Measurements from ENCODE around the gene GMDS. TPM values are rescaled to one million over a fixed set of nuclear protein-coding genes. Genes with fewer than 3 reads are reported as not detected.

The GMDS gene
- total and polyA plus RNA-seq, 2 donors (not counting 1 experiment from before 2014, with no cell fraction given): 12.7 to 34.5 TPM

- no peak overlapping the region for H2AFZ ChIP-seq (ENCODE audit: low read length)
- DNase-seq (ENCODE audit: low read depth in 2 of 2): peak in 1 of 2 donors; percentile 59
- H3K36me3 ChIP-seq (ENCODE audit: control insufficient read depth, insufficient read depth, low read length): no peaks in the 10 kb centered on the region
- H3K4me1 ChIP-seq (ENCODE audit: control insufficient read depth, extremely low read depth, insufficient read depth, low read length): no peaks in the 10 kb centered on the region
- no peak overlapping the region for H3K4me2 ChIP-seq (ENCODE audit: extremely low read depth, insufficient read depth, low read length)
- no peak overlapping the region for H3K9ac ChIP-seq (ENCODE audit: insufficient read depth, low read length)
- no peaks in the 10 kb centered on the region for H3K27me3 ChIP-seq (ENCODE audit: control insufficient read depth, insufficient read depth, low read length)
- TF ChIP-seq EZH2 (IDR thresholded peaks at IDR 0.05; ENCODE audit: low read length, missing control alignments): no peak
- TF ChIP-seq, protein P1, sequence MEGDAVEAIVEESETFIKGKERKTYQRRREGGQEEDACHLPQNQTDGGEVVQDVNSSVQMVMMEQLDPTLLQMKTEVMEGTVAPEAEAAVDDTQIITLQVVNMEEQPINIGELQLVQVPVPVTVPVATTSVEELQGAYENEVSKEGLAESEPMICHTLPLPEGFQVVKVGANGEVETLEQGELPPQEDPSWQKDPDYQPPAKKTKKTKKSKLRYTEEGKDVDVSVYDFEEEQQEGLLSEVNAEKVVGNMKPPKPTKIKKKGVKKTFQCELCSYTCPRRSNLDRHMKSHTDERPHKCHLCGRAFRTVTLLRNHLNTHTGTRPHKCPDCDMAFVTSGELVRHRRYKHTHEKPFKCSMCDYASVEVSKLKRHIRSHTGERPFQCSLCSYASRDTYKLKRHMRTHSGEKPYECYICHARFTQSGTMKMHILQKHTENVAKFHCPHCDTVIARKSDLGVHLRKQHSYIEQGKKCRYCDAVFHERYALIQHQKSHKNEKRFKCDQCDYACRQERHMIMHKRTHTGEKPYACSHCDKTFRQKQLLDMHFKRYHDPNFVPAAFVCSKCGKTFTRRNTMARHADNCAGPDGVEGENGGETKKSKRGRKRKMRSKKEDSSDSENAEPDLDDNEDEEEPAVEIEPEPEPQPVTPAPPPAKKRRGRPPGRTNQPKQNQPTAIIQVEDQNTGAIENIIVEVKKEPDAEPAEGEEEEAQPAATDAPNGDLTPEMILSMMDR (conservative IDR thresholded peaks at IDR 0.05 in 1 of 2, IDR thresholded peaks at IDR 0.05 in 1 of 2; ENCODE audit: low read depth in 1 of 2, low read length in 2 of 2): no peak
- H3K27ac ChIP-seq (ENCODE audit: insufficient read depth, low read length): no peak overlapping the region
- H3K4me3 ChIP-seq (replicated peaks in 1 of 4; ENCODE audit: control extremely low read depth in 1 of 4, insufficient read depth in 1 of 4, low read depth in 3 of 4, low read length in 4 of 4): no peak overlapping the region
- no peaks in the 10 kb centered on the region for H3K79me2 ChIP-seq (ENCODE audit: control insufficient read depth, insufficient read depth, low read length)
- no peaks in the 10 kb centered on the region for H4K20me1 ChIP-seq (ENCODE audit: control insufficient read depth, extremely low read depth, insufficient read depth, low read length)
- H3K9me3 ChIP-seq (ENCODE audit: control insufficient read depth, insufficient read depth, low read depth, low read length): no peaks in the 10 kb centered on the region
Observed at GRCh38 chr6:1890071-1890470, 355.3 kb downstream of the GMDS start.

- Histone ChIP-seq H4K20me1 (ENCODE audit: control insufficient read depth, extremely low read depth, insufficient read depth, low read length) (no peaks in the 10 kb centered on the region), H2AFZ (ENCODE audit: low read length) (no peak overlapping the region), H3K79me2 (ENCODE audit: control insufficient read depth, insufficient read depth, low read length) (no peaks in the 10 kb centered on the region), H3K27me3 (ENCODE audit: control insufficient read depth, insufficient read depth, low read length) (no peaks in the 10 kb centered on the region), H3K4me1 (ENCODE audit: control insufficient read depth, extremely low read depth, insufficient read depth, low read length) (no peaks in the 10 kb centered on the region), H3K4me3 (replicated peaks in 1 of 4; ENCODE audit: control extremely low read depth in 1 of 4, insufficient read depth in 1 of 4, low read depth in 3 of 4, low read length in 4 of 4) (no peak overlapping the region), H3K4me2 (ENCODE audit: extremely low read depth, insufficient read depth, low read length) (no peak overlapping the region), H3K36me3 (ENCODE audit: control insufficient read depth, insufficient read depth, low read length) (no peaks in the 10 kb centered on the region), H3K9ac (ENCODE audit: insufficient read depth, low read length) (no peak overlapping the region), H3K27ac (ENCODE audit: insufficient read depth, low read length) (no peak overlapping the region), H3K9me3 (ENCODE audit: control insufficient read depth, insufficient read depth, low read depth, low read length) (no peaks in the 10 kb centered on the region)
- peak in 1 of 2 donors; percentile 23 for DNase-seq (ENCODE audit: low read depth in 2 of 2)
- no peak for TF ChIP-seq EZH2 (IDR thresholded peaks at IDR 0.05; ENCODE audit: low read length, missing control alignments)
- TF ChIP-seq, protein P1 (conservative IDR thresholded peaks at IDR 0.05 in 1 of 2, IDR thresholded peaks at IDR 0.05 in 1 of 2; ENCODE audit: low read depth in 1 of 2, low read length in 2 of 2): no peak
Observed at GRCh38 chr6:1885576-1886011, 359.8 kb downstream of the GMDS start.

DNA sequence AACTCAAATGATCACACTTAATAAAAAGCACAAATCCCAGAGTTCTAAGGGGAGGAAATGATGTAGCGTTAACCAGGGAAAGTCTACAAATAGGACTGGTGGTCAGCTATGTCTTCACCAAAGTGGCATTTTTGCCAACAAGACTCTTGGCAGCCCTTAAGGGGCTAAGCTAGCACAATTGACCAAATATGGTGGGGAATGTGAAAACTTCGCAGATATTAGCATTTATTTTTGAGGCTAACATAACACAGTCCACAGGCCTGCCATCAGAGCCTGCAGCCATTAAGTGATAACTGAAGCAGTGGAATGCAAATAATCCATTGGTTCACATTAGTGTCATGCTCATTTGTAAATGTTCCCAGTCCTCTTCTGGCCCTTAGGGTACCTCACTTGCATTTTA is 361.1 kb downstream of the GMDS start:
- Histone ChIP-seq H3K4me3 (replicated peaks in 1 of 4; ENCODE audit: control extremely low read depth in 1 of 4, insufficient read depth in 1 of 4, low read depth in 3 of 4, low read length in 4 of 4) (no peak overlapping the region), H3K9ac (ENCODE audit: insufficient read depth, low read length) (no peak overlapping the region), H3K36me3 (ENCODE audit: control insufficient read depth, insufficient read depth, low read length) (no peaks in the 10 kb centered on the region), H3K27ac (ENCODE audit: insufficient read depth, low read length) (no peak overlapping the region), H3K9me3 (ENCODE audit: control insufficient read depth, insufficient read depth, low read depth, low read length) (no peaks in the 10 kb centered on the region), H2AFZ (ENCODE audit: low read length) (no peak overlapping the region), H3K27me3 (ENCODE audit: control insufficient read depth, insufficient read depth, low read length) (no peaks in the 10 kb centered on the region), H4K20me1 (ENCODE audit: control insufficient read depth, extremely low read depth, insufficient read depth, low read length) (no peaks in the 10 kb centered on the region), H3K4me1 (ENCODE audit: control insufficient read depth, extremely low read depth, insufficient read depth, low read length) (no peaks in the 10 kb centered on the region), H3K79me2 (ENCODE audit: control insufficient read depth, insufficient read depth, low read length) (no peaks in the 10 kb centered on the region), H3K4me2 (ENCODE audit: extremely low read depth, insufficient read depth, low read length) (no peak overlapping the region)
- peak in 1 of 2 donors; percentile 13 for DNase-seq (ENCODE audit: low read depth in 2 of 2)
- TF ChIP-seq, protein P1 (conservative IDR thresholded peaks at IDR 0.05 in 1 of 2, IDR thresholded peaks at IDR 0.05 in 1 of 2; ENCODE audit: low read depth in 1 of 2, low read length in 2 of 2): no peak
- no peak for TF ChIP-seq EZH2 (IDR thresholded peaks at IDR 0.05; ENCODE audit: low read length, missing control alignments)

Data from fibroblast of lung (primary cell).